ENCODE results near the gene MORC2.

MORC2 gene

DNA sequence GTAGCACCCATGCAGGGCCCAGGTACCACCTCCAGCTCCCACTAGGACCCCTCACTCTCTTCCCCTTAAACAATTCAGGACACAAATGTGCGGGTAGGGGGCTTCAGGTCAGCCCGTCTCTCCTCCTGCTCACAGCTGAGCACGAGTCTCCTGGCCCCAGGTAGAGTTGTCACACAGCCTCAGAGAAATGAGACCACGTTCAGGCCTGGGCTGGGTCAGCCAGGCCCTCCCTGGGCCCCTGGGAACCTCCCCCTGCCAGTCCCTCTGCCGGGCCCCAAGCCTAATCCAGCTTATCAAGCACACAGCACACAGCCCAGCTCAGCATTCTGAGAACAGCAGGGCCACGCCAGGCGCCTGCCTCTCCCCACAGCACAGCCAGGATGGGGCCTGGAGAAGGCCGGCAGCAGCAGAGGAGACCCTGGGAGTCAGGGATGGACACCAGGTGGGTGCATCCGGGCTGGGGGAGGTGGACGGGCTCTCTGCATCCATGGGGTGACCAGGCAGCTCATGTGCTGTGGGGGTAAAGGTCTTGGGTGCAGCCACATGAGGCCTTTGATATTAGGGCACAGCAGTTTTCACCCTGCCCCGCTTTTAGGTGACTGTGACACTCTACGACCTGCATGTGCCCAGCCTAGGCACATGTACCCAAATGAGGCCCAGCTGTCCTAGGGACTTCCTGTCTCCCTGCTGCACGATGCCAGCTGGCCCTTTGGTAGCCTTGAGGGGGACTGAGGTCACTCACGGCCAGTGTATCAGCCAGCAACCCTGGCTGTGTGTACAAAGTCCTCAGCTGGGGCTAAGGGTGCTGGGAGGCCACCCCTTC lies 87.0 kb downstream of the MORC2 start:
- H3K4me3 ChIP-seq (ENCODE audit: low read length), result no peak overlapping the region
- no peak for TF ChIP-seq ZNF274 (IDR thresholded peaks at IDR 0.05; ENCODE audit: low read depth, low read length)

- TF ChIP-seq ZNF274 (IDR thresholded peaks at IDR 0.05; ENCODE audit: low read depth, low read length), result no peak
- H3K4me3 ChIP-seq (ENCODE audit: low read length), result no peak overlapping the region
Observed at GRCh38 chr22:30880847-30881246, 87.7 kb downstream of the MORC2 start.

DNA sequence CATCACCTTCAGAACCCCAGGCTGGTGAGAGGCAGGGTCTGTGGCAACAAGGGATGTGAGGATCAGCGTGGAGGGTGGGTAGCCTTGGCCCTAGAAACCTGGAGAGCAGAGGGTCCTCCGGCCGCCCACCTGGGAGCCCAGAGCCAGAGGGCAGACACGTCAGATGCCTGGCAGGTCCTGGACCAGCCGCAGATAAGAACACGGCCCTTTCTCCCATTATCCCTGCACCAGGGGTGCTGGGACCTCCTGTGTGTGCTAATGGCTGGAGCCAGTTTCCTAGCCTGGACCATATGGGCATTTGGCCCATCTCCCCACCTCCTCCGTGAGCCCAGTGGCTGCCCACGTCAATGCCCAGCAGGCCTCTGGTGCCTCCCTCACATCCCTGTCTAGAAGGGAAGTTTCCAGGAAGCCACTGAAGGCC lies 88.4 kb downstream of the MORC2 start:
- no peak for TF ChIP-seq ZNF274 (IDR thresholded peaks at IDR 0.05; ENCODE audit: low read depth, low read length)
- H3K4me3 ChIP-seq (ENCODE audit: low read length), result no peak overlapping the region

DNA sequence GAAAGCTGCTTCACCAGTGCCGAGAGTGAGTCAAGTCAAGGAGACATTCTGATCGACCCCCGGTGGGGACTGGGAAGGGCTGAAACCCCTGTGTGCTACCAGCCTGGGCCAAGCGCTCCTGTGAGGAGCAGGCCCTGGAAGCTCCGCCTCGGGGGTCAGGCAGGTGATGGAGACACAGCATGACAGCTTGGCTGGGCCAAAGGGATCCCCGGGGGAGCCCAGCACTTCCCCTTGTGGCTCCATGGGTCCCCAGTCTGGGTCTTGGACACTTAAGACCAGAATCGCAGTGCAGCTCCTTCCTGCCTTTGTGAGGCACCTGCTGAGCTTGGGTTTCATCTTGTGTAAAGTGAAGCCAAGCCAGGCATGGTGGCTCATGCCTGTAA lies 89.2 kb downstream of the MORC2 start:
- TF ChIP-seq ZNF274 (IDR thresholded peaks at IDR 0.05; ENCODE audit: low read depth, low read length), result no peak
- no peak overlapping the region for H3K4me3 ChIP-seq (ENCODE audit: low read length)

DNA sequence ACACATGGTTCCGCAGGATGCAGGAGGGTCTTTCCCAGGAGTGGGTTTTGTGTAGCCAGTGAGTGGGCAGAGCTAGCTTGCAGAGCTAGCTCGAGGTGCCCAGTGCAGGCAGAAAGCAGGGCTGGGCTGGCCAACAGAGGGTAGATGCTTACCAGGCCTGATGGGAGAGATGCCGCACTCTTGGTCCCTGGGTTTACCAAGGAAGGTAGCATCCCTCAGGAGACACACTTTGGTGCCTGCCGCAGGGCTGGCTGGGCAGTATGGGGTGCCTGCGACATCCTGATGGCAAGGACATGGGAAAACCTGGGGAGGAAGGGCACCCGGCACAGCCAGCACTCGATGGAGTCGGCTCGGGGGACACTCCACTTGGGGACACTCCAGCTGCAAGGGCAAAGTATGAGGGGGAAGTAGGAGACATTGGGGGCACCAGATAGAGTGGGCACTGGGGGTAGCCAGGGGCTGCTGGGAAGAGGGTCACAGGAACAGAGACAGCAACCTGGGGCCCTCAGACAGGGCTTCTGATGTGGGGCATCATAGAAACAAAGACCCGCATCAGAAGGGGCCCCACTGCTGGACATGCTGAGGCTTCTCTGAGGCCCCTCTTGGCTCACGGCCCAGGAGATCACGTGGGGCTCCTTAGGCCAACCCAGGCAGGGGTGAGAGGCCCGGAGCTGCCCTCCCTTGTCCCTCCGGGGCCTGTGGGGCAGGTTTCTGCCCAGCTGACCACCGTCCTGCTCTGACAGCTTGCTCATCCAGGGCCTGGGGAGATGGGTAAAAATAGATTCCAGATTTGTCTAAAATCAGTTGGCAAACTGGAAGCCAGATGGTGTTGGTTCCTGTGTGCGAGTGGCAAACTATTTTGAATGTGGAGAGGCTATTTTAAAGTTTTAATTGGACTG lies 89.8 kb downstream of the MORC2 start:
- H3K4me3 ChIP-seq (ENCODE audit: low read length), result no peak overlapping the region
- TF ChIP-seq ZNF274 (IDR thresholded peaks at IDR 0.05; ENCODE audit: low read depth, low read length), result no peak

DNA sequence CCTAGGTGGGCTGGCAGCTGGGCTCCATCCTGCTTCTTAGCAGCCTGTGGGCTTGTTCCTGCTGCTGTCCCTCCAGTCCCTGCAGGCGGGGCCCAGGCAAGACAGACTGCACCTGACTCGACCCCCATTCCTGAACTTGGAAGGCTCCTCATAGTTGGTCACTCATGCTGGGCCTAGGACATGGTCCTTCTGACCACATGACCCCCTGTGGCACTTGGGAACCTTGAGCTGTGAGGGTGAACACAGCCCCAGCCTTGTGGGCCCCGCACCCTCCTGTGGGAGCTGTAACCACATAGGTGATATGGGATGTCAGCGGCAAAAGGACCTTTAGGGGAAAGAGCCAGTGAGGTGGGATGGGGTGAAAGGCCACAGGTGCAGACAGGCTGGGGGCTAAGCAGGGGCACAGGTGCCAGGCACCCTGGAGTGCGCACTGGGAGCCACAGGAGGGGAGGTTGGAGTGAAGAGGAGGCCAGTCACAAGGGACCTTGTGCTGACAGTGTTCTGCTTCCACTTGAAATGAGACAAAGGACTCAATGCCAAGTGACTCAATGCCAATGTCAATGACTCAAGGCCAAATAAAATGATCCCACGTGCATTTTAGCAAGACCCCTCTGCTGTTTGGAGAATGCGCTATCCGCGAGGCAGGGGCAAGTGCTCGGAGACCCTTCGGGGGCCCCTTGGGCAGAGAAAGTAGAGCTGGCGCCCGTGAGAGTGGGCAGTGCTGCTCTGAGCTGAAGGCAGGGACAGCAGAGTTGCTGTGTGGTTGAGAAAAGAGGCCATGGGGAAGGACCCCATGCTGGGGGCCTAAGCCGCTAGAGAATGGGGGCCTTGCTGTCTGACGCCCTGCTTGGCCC lies 90.7 kb downstream of the MORC2 start:
- no peak for TF ChIP-seq ZNF274 (IDR thresholded peaks at IDR 0.05; ENCODE audit: low read depth, low read length)
- H3K4me3 ChIP-seq (ENCODE audit: low read length), result no peak overlapping the region

DNA sequence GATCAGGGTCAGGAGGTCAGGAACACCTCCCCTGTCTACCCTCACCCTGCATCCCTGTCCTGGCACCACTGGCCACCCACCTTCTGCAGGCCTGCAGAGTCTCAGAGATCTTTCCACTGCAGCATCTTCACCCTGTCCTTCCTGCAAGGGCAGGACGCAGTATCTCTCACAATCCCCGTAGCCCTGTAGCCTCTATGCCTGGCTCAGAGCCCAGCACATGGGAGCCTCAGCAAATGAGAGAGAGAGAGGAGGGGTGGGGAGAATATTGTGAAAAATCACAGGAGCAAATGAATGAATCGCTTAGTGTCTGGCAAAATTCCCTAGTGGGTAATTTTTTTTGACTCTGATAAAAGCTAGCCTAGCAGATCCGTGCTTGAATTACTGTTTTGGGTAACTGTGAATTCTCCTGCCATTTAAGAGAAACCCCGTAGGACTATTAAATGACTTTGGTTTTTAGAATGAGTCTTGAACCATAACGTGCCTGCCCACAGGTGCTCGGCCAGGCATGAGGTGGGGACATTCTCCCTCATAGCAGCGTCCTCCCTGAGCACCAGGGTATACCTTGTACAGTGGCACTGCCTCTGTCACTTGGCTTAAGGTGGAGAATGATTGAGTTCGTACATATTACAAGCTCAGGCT lies 91.5 kb downstream of the MORC2 start:
- TF ChIP-seq ZNF274 (IDR thresholded peaks at IDR 0.05; ENCODE audit: low read depth, low read length), result no peak

GRCh38 chr22:30876221-30876751 lies 92.3 kb downstream of the MORC2 start:
- TF ChIP-seq ZNF274 (IDR thresholded peaks at IDR 0.05; ENCODE audit: low read depth, low read length), result no peak
- no peak overlapping the region for H3K4me3 ChIP-seq (ENCODE audit: low read length)

More for the DNA sequence above, 91.5 kb downstream of the MORC2 start:
- no peak overlapping the region for H3K4me3 ChIP-seq (ENCODE audit: low read length)

DNA sequence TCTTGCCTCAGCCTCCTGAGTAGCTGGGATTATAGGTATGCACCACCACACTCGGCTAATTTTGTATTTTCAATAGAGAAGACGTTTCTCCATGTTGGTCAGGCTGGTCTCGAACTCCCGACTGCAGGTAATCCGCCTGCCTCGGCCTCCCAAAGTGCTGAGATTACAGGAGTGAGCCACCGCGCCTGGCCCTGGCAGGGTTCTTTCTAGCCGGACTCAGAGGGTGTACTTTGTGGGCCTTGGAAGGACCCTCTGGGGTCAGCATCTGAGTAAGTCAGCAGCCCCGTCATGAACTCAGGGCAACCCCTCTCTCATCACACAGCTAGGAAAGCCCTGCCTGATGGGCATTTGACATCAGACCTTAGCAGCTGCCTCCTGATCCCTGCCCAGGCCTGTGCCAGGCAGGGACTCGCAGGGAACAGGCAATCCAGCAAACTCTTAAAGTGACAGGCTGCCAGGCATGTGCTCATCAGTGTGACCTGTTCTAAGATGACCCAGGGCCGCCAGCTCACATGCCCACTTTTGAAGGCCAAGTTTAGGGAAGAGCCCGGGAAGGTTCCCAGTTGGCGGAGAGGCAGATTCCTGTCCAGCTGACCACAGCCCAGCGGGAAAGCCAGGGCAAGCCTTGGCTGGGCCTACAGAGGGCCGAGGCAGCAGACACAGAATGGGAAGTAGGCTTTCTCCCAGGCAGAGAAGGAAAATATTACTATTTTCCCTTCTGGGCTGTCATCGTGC lies 92.9 kb downstream of the MORC2 start:
- no peak for TF ChIP-seq ZNF274 (IDR thresholded peaks at IDR 0.05; ENCODE audit: low read depth, low read length)
- no peak overlapping the region for H3K4me3 ChIP-seq (ENCODE audit: low read length)
